Right lobe of liver (tissue), 4 donors: ENCODE results near the gene CD63.

Source experiments
- POLR2A ChIP-seq: fragments of 450-650 bp; IDR thresholded peaks from one replicate; pipeline ENCODE4 v1.6.1; 2017; ENCODE audit warnings: antibody characterized with exemption, mild to moderate bottlenecking
- TF ChIP-seq, protein P1 (sequence below), 4 donors: fragments of 200-600 bp in 3 of 4; fragments of 450-650 bp in 1 of 4; IDR thresholded peaks; one replicate each; pipeline versions ENCODE4 v1.5.1 to v1.8.0; 2016 to 2022; ENCODE audit warnings: antibody characterized with exemption in 4 of 4, mild to moderate bottlenecking in 2 of 4
- donor health status: DM: no; HTN: no; CAD: no.
- donor health status: DM: no; HTN: no; CAD: no.
- donor health status: DM: no; HTN: yes; CAD: no.

DNA sequence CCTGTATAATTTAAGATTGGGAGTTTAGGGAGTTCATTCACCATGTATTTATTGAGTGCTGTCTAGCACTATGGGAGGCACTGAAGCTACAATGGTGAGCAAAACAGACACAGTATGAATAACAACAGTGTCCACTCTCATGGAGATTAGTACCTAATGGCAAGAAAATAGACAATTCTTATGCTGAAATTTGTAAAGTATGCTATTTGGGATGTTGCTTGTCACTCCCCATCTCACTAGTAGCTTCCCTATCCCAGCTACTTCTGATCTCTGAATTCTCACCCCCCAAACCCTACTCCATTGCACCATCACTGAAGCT lies 18.1 kb upstream of the CD63 start:
- TF ChIP-seq POLR2A: no peak
- TF ChIP-seq, protein P1, sequence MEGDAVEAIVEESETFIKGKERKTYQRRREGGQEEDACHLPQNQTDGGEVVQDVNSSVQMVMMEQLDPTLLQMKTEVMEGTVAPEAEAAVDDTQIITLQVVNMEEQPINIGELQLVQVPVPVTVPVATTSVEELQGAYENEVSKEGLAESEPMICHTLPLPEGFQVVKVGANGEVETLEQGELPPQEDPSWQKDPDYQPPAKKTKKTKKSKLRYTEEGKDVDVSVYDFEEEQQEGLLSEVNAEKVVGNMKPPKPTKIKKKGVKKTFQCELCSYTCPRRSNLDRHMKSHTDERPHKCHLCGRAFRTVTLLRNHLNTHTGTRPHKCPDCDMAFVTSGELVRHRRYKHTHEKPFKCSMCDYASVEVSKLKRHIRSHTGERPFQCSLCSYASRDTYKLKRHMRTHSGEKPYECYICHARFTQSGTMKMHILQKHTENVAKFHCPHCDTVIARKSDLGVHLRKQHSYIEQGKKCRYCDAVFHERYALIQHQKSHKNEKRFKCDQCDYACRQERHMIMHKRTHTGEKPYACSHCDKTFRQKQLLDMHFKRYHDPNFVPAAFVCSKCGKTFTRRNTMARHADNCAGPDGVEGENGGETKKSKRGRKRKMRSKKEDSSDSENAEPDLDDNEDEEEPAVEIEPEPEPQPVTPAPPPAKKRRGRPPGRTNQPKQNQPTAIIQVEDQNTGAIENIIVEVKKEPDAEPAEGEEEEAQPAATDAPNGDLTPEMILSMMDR (IDR thresholded peaks at IDR 0.05): no peak
